ENCODE results near the gene PDE9A.

GRCh38 chr21:42764883-42765282, 111.5 kb downstream of the PDE9A start:
- TF ChIP-seq EP300 (IDR thresholded peaks at IDR 0.05) (no peak), POLR2A (IDR thresholded peaks at IDR 0.05) (no peak)
- TF ChIP-seq, protein P1, sequence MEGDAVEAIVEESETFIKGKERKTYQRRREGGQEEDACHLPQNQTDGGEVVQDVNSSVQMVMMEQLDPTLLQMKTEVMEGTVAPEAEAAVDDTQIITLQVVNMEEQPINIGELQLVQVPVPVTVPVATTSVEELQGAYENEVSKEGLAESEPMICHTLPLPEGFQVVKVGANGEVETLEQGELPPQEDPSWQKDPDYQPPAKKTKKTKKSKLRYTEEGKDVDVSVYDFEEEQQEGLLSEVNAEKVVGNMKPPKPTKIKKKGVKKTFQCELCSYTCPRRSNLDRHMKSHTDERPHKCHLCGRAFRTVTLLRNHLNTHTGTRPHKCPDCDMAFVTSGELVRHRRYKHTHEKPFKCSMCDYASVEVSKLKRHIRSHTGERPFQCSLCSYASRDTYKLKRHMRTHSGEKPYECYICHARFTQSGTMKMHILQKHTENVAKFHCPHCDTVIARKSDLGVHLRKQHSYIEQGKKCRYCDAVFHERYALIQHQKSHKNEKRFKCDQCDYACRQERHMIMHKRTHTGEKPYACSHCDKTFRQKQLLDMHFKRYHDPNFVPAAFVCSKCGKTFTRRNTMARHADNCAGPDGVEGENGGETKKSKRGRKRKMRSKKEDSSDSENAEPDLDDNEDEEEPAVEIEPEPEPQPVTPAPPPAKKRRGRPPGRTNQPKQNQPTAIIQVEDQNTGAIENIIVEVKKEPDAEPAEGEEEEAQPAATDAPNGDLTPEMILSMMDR (IDR thresholded peaks at IDR 0.05), result no peak
